Esophagus squamous epithelium (tissue), 4 donors: Measurements from ENCODE around the gene C5orf24.

Source experiments
- POLR2A ChIP-seq, 4 donors: fragments of 450-650 bp; IDR thresholded peaks; one replicate each; pipeline ENCODE4 v1.6.1; 2017; ENCODE audit warnings: antibody characterized with exemption in 4 of 4, mild to moderate bottlenecking in 4 of 4, moderate library complexity in 3 of 4
- TF ChIP-seq, protein P1 (sequence below), 6 experiments: fragments of 450-650 bp in 4 of 6; fragments of 200-600 bp in 2 of 6; sonication (generic) in 2 of 6; IDR thresholded peaks; one replicate each; pipeline ENCODE4 v1.5.1; 2016 to 2019; ENCODE audit warnings: antibody characterized with exemption in 6 of 6, mild to moderate bottlenecking in 4 of 6, moderate library complexity in 4 of 6

DNA sequence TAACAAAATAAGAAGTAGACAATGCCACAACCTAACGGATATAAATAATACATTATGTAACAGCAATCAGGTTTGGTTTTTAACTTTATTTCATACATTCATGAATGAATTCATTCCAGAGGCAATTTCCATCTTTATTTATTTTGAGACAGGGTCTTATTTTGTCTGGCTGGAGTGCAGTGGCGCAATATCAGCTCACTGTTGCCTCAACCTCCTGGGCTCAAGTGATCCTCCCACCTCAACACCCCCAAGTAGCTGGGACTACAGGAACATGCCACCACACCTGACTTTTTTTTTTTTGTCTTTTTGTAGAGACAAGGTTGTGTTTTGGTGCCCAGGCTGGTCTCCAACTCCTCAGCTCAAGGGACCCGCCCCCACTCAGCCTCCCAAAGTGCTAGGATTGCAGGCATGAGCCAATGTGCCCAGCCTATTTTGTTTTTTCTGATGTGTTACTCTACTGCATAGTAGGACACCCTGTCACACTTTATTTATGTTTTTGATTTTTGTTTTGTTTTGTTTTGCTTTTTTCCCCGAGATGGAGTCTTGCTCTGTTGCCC is 26.3 kb upstream of the C5orf24 start:
- TF ChIP-seq, protein P1, sequence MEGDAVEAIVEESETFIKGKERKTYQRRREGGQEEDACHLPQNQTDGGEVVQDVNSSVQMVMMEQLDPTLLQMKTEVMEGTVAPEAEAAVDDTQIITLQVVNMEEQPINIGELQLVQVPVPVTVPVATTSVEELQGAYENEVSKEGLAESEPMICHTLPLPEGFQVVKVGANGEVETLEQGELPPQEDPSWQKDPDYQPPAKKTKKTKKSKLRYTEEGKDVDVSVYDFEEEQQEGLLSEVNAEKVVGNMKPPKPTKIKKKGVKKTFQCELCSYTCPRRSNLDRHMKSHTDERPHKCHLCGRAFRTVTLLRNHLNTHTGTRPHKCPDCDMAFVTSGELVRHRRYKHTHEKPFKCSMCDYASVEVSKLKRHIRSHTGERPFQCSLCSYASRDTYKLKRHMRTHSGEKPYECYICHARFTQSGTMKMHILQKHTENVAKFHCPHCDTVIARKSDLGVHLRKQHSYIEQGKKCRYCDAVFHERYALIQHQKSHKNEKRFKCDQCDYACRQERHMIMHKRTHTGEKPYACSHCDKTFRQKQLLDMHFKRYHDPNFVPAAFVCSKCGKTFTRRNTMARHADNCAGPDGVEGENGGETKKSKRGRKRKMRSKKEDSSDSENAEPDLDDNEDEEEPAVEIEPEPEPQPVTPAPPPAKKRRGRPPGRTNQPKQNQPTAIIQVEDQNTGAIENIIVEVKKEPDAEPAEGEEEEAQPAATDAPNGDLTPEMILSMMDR (IDR thresholded peaks at IDR 0.05): no peak
- no peak for TF ChIP-seq POLR2A (IDR thresholded peaks at IDR 0.05)
